HepG2 (cell line): ENCODE measurements around the gene APRT. TPM values are rescaled to one million over a fixed set of nuclear protein-coding genes. Genes with fewer than 3 reads are reported as not detected.

Experiments used
- CBFB ChIP-seq: sonication (generic); formaldehyde crosslinking; IDR thresholded peaks from 2 replicates; pipeline ENCODE4 v1.4.0; 2020; ENCODE audit warnings: missing genetic modification reagents
- CBX2 ChIP-seq, 2 experiments: fragments of 200-600 bp in 1 of 2; sonication (generic); formaldehyde crosslinking in 1 of 2; IDR thresholded peaks; 2 replicates each; pipeline versions ENCODE4 v1.7.0 to v1.8.1; 2018 to 2022; ENCODE audit warnings: low read depth in 2 of 2, low read length in 1 of 2, mild to moderate bottlenecking in 1 of 2, missing genetic modification reagents in 1 of 2
- ESRRA ChIP-seq: sonication (generic); formaldehyde crosslinking; IDR thresholded peaks from 2 replicates; pipeline ENCODE4 v1.5.1; 2020; ENCODE audit warnings: mild to moderate bottlenecking, low read depth, missing genetic modification reagents
- ETV5 ChIP-seq: IDR thresholded peaks from 2 replicates; pipeline ENCODE4 v1.6.1; 2018; ENCODE audit warnings: missing biosample characterization, missing genetic modification reagents, inconsistent platforms, borderline replicate concordance
- FOXK1 ChIP-seq: sonication (generic); formaldehyde crosslinking; IDR thresholded peaks from 2 replicates; pipeline ENCODE4 v1.4.0; 2020; ENCODE audit warnings: low read depth, missing genetic modification reagents, borderline replicate concordance
- GABPA ChIP-seq, 2 experiments: IDR thresholded peaks; 2 replicates each; pipeline ENCODE4 v1.6.1; 2011 to 2016; ENCODE audit warnings: low read depth in 2 of 2, low read length in 1 of 2, missing biosample characterization in 1 of 2, missing genetic modification characterization in 1 of 2
- GPN1 ChIP-seq: sonication (generic); formaldehyde crosslinking; IDR thresholded peaks from 2 replicates; pipeline ENCODE4 v1.5.1; 2020; ENCODE audit warnings: missing genetic modification reagents, borderline replicate concordance
- HDAC2 ChIP-seq: sonication (generic); formaldehyde crosslinking; IDR thresholded peaks from 2 replicates; pipeline ENCODE4 v1.4.0; 2020; ENCODE audit warnings: missing genetic modification reagents
- HES4 ChIP-seq: sonication (generic); formaldehyde crosslinking; IDR thresholded peaks from 2 replicates; pipeline ENCODE4 v1.9.0; 2021; ENCODE audit warnings: mild to moderate bottlenecking, missing genetic modification reagents, borderline replicate concordance
- HNF4A ChIP-seq: sonication (generic); formaldehyde crosslinking; IDR thresholded peaks from 2 replicates; pipeline ENCODE4 v1.4.0; 2020; ENCODE audit warnings: missing genetic modification reagents
- MXD4 ChIP-seq: IDR thresholded peaks from 2 replicates; pipeline ENCODE4 v1.6.1; 2016; ENCODE audit warnings: mild to moderate bottlenecking, missing biosample characterization, missing genetic modification reagents
- NFAT5 ChIP-seq: sonication (generic); formaldehyde crosslinking; IDR thresholded peaks from 2 replicates; pipeline ENCODE4 v1.4.0; 2020; ENCODE audit warnings: missing genetic modification reagents
- NR3C1 ChIP-seq: sonication (generic); formaldehyde crosslinking; IDR thresholded peaks from 2 replicates; pipeline ENCODE4 v1.4.0; 2020; ENCODE audit warnings: missing genetic modification reagents
- PHF21A ChIP-seq: sonication (generic); formaldehyde crosslinking; IDR thresholded peaks from 2 replicates; pipeline ENCODE4 v1.5.0; 2020; ENCODE audit warnings: mild to moderate bottlenecking, missing genetic modification reagents
- TMF1 ChIP-seq: sonication (generic); formaldehyde crosslinking; IDR thresholded peaks from 2 replicates; pipeline ENCODE4 v1.8.1; 2022; ENCODE audit warnings: low read depth, missing genetic modification reagents
- UBTF ChIP-seq: sonication (generic); formaldehyde crosslinking; IDR thresholded peaks from 2 replicates; pipeline ENCODE4 v1.4.0; 2020; ENCODE audit warnings: mild to moderate bottlenecking, missing genetic modification reagents
- ZBTB25 ChIP-seq: IDR thresholded peaks from 2 replicates; pipeline ENCODE4 v1.6.1; 2018; ENCODE audit warnings: missing genetic modification reagents
- ZNF232 ChIP-seq: sonication (generic); formaldehyde crosslinking; IDR thresholded peaks from 2 replicates; pipeline ENCODE4 v1.4.0; 2020; ENCODE audit warnings: missing genetic modification reagents, borderline replicate concordance
- ZNF317 ChIP-seq: sonication (generic); formaldehyde crosslinking; IDR thresholded peaks from 2 replicates; pipeline ENCODE4 v1.5.0; 2020; ENCODE audit warnings: mild to moderate bottlenecking, missing genetic modification reagents
- ZNF598 ChIP-seq: sonication (generic); formaldehyde crosslinking; IDR thresholded peaks from 2 replicates; pipeline ENCODE4 v1.5.1; 2020; ENCODE audit warnings: mild to moderate bottlenecking, missing genetic modification reagents, borderline replicate concordance
- ZNF75D ChIP-seq: sonication (generic); formaldehyde crosslinking; IDR thresholded peaks from 2 replicates; pipeline ENCODE4 v1.8.1; 2023; ENCODE audit warnings: missing genetic modification reagents, mild to moderate bottlenecking, borderline replicate concordance
- ZNF773 ChIP-seq: sonication (generic); formaldehyde crosslinking; IDR thresholded peaks from 2 replicates; pipeline ENCODE4 v1.4.0; 2020; ENCODE audit warnings: missing genetic modification reagents, borderline replicate concordance
- polyA plus RNA-seq, 8 experiments: library from polyadenylated mRNA; depleted of rRNA in 3 of 8; stranded (reverse) in 7 of 8; unstranded in 1 of 8; fragments of >200 nt; fragmentation: Illumina TruSeq in 4 of 8; extraction: Trizol in 4 of 8; gene quantifications; 2 replicates each; pipeline versions ENCODE4 v1.2.1 to v1.2.3, GENCODE V29; 2011 to 2016; ENCODE audit warnings: low read depth in 4 of 8, missing spikeins in 1 of 8, mixed read lengths in 1 of 8; ENCODE audit not compliant: insufficient read depth in 1 of 8
- total RNA-seq, 5 experiments: library from RNA; depleted of rRNA; stranded (reverse); fragments of >200 nt; fragmentation: Illumina TruSeq; extraction: Trizol; gene quantifications; 2 replicates each; pipeline ENCODE4 v1.2.3, GENCODE V29; 2016; ENCODE audit warnings: low read depth in 1 of 5

The APRT gene
- total and polyA plus RNA-seq, 2 of the 13 experiments (the other 11 are each of a cell fraction or from before 2014, with no cell fraction given): 155 to 242 TPM

- TF ChIP-seq CBFB (CRISPR knock-in tag) (peak; percentile 94), GABPA (IDR thresholded peaks at IDR 0.05; ENCODE audit: low read depth, low read length) (no peak), GABPA (CRISPR knock-in tag; IDR thresholded peaks at IDR 0.05; ENCODE audit: low read depth) (no peak), PHF21A (peak; percentile 97), ZNF773 (CRISPR knock-in tag) (no peak), NR3C1 (CRISPR knock-in tag) (no peak), ZBTB25 (CRISPR knock-in tag) (0 out of 2 replicates have a peak, but pooled peaks have one; percentile 32), TMF1 (CRISPR knock-in tag) (no peak), ETV5 (peak; percentile 64; the same call in 1 of the 2 replicates), ZNF317 (CRISPR knock-in tag) (no peak), ESRRA (CRISPR knock-in tag) (peak; percentile 73; the same call in 1 of the 2 replicates), CBX2 (IDR thresholded peaks at IDR 0.05; ENCODE audit: low read depth, low read length) (no peak), CBX2 (CRISPR knock-in tag; IDR thresholded peaks at IDR 0.05; ENCODE audit: low read depth) (no peak), UBTF (CRISPR knock-in tag) (peak; percentile 73), HNF4A (CRISPR knock-in tag) (peak; percentile 84), GPN1 (CRISPR knock-in tag) (0 out of 2 replicates have a peak, but pooled peaks have one; percentile 32), MXD4 (CRISPR knock-in tag) (peak; percentile 83), HDAC2 (CRISPR knock-in tag) (peak; percentile 97), ZNF232 (CRISPR knock-in tag) (no peak), HES4 (CRISPR knock-in tag) (no peak), FOXK1 (CRISPR knock-in tag) (peak; percentile 89; the same call in 1 of the 2 replicates), ZNF75D (CRISPR knock-in tag) (no peak), NFAT5 (CRISPR knock-in tag) (peak; percentile 40; the same call in 1 of the 2 replicates), ZNF598 (CRISPR knock-in tag) (peak; percentile 89; the same call in 1 of the 2 replicates)
These were observed 48.1 kb downstream of the APRT start (continued) for GRCh38 chr16:88763502-88764053.
